ENCODE measurements around the gene DONSON.

Gene DONSON

DNA sequence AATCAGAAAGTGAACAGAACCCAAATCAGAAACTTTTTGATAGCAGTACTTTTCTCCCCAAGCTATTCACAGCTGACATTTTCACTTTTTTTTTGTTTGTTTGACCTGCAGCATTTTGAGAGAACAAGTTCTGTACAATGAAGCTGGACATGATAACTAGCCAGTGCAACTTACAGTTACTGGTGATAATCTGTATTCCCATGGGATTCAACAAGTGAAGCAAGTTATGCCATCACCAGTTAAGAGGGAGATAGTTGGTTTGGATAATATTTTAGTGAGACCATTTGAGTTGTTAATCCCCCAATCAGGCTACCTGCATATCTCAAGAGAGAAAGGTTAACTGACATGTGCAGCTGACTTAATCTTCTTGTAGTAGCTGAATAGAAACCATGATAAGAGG, 27.5 kb downstream of the DONSON start:
- peaks cover 77% of the 10 kb centered on the region for H3K36me3 ChIP-seq
- H3K4me3 ChIP-seq (ENCODE audit: low read depth, low read length): no peak overlapping the region
- H3K27ac ChIP-seq: no peak overlapping the region
- TF ChIP-seq, protein P1, sequence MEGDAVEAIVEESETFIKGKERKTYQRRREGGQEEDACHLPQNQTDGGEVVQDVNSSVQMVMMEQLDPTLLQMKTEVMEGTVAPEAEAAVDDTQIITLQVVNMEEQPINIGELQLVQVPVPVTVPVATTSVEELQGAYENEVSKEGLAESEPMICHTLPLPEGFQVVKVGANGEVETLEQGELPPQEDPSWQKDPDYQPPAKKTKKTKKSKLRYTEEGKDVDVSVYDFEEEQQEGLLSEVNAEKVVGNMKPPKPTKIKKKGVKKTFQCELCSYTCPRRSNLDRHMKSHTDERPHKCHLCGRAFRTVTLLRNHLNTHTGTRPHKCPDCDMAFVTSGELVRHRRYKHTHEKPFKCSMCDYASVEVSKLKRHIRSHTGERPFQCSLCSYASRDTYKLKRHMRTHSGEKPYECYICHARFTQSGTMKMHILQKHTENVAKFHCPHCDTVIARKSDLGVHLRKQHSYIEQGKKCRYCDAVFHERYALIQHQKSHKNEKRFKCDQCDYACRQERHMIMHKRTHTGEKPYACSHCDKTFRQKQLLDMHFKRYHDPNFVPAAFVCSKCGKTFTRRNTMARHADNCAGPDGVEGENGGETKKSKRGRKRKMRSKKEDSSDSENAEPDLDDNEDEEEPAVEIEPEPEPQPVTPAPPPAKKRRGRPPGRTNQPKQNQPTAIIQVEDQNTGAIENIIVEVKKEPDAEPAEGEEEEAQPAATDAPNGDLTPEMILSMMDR (IDR thresholded peaks at IDR 0.05; ENCODE audit: low read depth, low read length): no peak
- no peak for DNase-seq
- H3K27me3 ChIP-seq (ENCODE audit: insufficient read depth, low read depth, severe bottlenecking): no peaks in the 10 kb centered on the region
- no peaks in the 10 kb centered on the region for H3K9me3 ChIP-seq (ENCODE audit: severe bottlenecking)

DNA sequence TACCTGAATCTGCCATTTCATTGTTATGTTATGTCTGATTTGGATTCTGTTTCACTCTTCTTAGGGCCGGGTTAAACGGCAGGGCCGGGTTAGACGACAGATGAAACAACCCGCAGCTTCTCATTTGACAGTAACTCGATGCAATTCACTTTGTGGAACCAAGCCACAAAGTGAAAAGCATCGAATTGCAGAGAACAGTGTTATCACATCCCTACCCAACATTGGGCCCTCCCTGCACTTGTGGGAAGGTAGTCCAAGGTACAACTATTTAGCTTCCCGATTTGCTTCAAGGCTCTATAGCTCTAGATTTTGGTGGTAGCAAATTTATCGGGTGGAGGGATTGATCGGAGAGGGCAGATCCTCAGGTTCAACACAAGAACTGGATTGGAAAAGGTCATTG, 28.7 kb downstream of the DONSON start:
- Histone ChIP-seq H3K27me3 (ENCODE audit: insufficient read depth, low read depth, severe bottlenecking) (no peaks in the 10 kb centered on the region), H3K27ac (no peak overlapping the region), H3K36me3 (peaks cover 87% of the 10 kb centered on the region), H3K9me3 (ENCODE audit: severe bottlenecking) (no peaks in the 10 kb centered on the region), H3K4me3 (ENCODE audit: low read depth, low read length) (no peak overlapping the region)
- TF ChIP-seq, protein P1 (IDR thresholded peaks at IDR 0.05; ENCODE audit: low read depth, low read length): no peak
- no peak for DNase-seq

DNA sequence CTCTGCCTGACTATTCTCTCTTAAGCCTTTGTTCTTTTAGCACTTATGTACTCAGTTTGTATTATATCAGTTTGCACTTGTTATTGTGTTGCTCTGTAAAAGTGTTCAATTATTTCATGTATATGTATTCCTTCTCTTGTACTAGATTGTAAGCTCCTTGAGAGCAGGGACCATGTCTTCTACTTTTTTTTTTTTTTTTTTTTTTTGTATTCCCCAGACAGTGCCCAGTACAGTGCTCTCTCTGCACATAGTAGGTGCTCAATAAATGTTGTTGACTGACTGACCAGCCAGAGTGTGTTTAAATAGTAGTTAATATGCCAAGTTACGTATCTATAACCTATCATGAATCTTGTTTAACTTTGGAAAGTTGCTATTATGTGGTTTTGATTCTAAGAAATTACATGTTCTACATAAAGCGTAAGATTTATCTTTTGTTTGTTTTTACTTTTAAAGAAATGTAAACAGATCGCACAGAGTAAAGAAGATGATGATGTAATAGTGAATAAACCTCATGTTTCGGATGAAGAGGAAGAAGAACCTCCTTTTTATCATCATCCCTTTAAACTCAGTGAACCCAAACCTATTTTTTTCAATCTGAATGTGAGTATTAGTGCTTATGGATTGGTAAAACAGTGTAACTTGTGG, 29.6 kb downstream of the DONSON start:
- no peak for DNase-seq

DNA sequence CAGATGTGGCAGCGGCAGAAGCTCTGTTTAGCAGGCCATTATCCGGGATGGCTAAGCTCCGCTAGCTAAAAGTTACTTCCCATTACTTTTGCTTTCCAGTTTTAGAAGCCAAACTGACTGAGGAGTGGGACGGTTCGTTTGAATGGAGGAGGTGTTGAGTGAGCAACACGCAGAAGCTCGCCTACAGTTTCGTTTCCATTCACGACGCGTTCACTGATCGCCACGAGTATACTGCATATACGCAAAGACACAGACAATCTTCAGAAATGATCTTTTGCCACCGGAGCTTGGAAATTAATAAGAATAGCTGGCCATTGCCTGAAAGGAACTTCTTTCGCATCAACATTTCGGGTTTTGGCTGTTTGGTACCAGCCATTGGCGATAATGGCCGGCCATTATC, 31.0 kb downstream of the DONSON start:
- no peak for DNase-seq

More for the DNA sequence above, 29.6 kb downstream of the DONSON start:
- Histone ChIP-seq H3K9me3 (ENCODE audit: severe bottlenecking) (no peaks in the 10 kb centered on the region), H3K27ac (no peak overlapping the region), H3K27me3 (ENCODE audit: insufficient read depth, low read depth, severe bottlenecking) (no peaks in the 10 kb centered on the region), H3K36me3 (peaks cover 93% of the 10 kb centered on the region), H3K4me3 (ENCODE audit: low read depth, low read length) (no peak overlapping the region)
- TF ChIP-seq, protein P1 (IDR thresholded peaks at IDR 0.05; ENCODE audit: low read depth, low read length): no peak

DNA sequence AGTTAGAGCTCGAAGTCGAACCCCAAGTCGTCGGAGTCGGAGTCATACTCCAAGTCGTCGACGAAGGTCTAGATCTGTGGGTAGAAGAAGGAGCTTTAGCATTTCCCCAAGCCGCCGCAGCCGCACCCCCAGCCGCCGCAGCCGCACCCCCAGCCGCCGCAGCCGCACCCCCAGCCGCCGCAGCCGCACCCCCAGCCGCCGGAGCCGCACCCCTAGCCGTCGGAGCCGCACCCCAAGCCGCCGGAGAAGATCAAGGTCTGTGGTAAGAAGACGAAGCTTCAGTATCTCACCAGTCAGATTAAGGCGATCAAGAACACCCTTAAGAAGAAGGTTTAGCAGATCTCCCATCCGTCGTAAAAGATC, 33.5 kb downstream of the DONSON start:
- TF ChIP-seq, protein P1 (IDR thresholded peaks at IDR 0.05; ENCODE audit: low read depth, low read length): no peak
- Histone ChIP-seq H3K27ac (no peak overlapping the region), H3K4me3 (ENCODE audit: low read depth, low read length) (no peak overlapping the region), H3K36me3 (peaks cover 98% of the 10 kb centered on the region), H3K9me3 (ENCODE audit: severe bottlenecking) (no peaks in the 10 kb centered on the region), H3K27me3 (ENCODE audit: insufficient read depth, low read depth, severe bottlenecking) (no peaks in the 10 kb centered on the region)
- no peak for DNase-seq

More for the DNA sequence above, 31.0 kb downstream of the DONSON start:
- no peak overlapping the region for H3K27ac ChIP-seq
- H3K9me3 ChIP-seq (ENCODE audit: severe bottlenecking): no peaks in the 10 kb centered on the region
- H3K27me3 ChIP-seq (ENCODE audit: insufficient read depth, low read depth, severe bottlenecking): no peaks in the 10 kb centered on the region
- H3K36me3 ChIP-seq: peaks cover 93% of the 10 kb centered on the region
- H3K4me3 ChIP-seq (ENCODE audit: low read depth, low read length): no peak overlapping the region
- TF ChIP-seq, protein P1 (IDR thresholded peaks at IDR 0.05; ENCODE audit: low read depth, low read length): no peak
